Gastroesophageal sphincter (tissue), 3 donors: Measurements from ENCODE around the gene PRKAB2.

Experiments
- CTCF ChIP-seq, 4 experiments: fragments of 200-600 bp in 2 of 4; fragments of 450-650 bp in 2 of 4; sonication (generic) in 1 of 4; IDR thresholded peaks; one replicate each; pipeline ENCODE4 v1.5.1; 2017 to 2019; ENCODE audit warnings: antibody characterized with exemption in 4 of 4, mild to moderate bottlenecking in 2 of 4, moderate library complexity in 2 of 4
- EP300 ChIP-seq: sonication (generic); formaldehyde crosslinking; IDR thresholded peaks from one replicate; pipeline ENCODE4 v1.6.1; 2017; ENCODE audit warnings: antibody characterized with exemption, mild to moderate bottlenecking
- POLR2A ChIP-seq, 2 donors: fragments of 450-650 bp; IDR thresholded peaks; one replicate each; pipeline ENCODE4 v1.6.1; 2017; ENCODE audit warnings: antibody characterized with exemption in 2 of 2, mild to moderate bottlenecking in 2 of 2, moderate library complexity in 1 of 2

- TF ChIP-seq CTCF (IDR thresholded peaks at IDR 0.05) (no peak), EP300 (no peak), POLR2A (IDR thresholded peaks at IDR 0.05) (no peak)
Observed at GRCh38 chr1:147105909-147106308, 66.4 kb downstream of the PRKAB2 start.
